NT2/D1 (cell line): ENCODE measurements around the gene MEDAG.

ENCODE experiments used
- DNase-seq: peaks from one replicate; pipeline ENCODE4 v3.0.0-alpha.2; 2011; ENCODE audit warnings: low read depth, low spot score
- H3K27me3 ChIP-seq: 2 replicates; pipeline ENCODE4 v1.6.0; 2011; ENCODE audit warnings: mild to moderate bottlenecking; ENCODE audit not compliant: insufficient read length, insufficient read depth
- H3K36me3 ChIP-seq: 2 replicates; pipeline ENCODE4 v1.6.1; 2011; ENCODE audit warnings: mild to moderate bottlenecking, low read length, mixed read lengths; ENCODE audit not compliant: insufficient read depth, insufficient read length
- H3K4me1 ChIP-seq: 2 replicates; pipeline ENCODE4 v1.5.1; 2011; ENCODE audit not compliant: insufficient read depth, insufficient read length
- H3K4me3 ChIP-seq: 2 replicates; pipeline ENCODE4 v1.5.1; 2011; ENCODE audit warnings: low read depth; ENCODE audit not compliant: insufficient read length
- H3K9ac ChIP-seq: 2 replicates; pipeline ENCODE4 v1.6.0; 2011; ENCODE audit warnings: low read depth; ENCODE audit not compliant: insufficient read length
- H3K9me3 ChIP-seq: 2 replicates; pipeline ENCODE4 v1.5.1; 2011; ENCODE audit warnings: mild to moderate bottlenecking, low read length; ENCODE audit not compliant: insufficient read depth
- SUZ12 ChIP-seq: IDR thresholded peaks from 2 replicates; pipeline ENCODE4 v1.6.1; 2011; ENCODE audit not compliant: insufficient read length, insufficient read depth; ENCODE audit errors: extremely low read depth
- YY1 ChIP-seq: IDR thresholded peaks from 2 replicates; pipeline ENCODE4 v1.6.1; 2011; ENCODE audit not compliant: insufficient read length, insufficient read depth
- ZNF274 ChIP-seq: IDR thresholded peaks from 2 replicates; pipeline ENCODE4 v1.6.1; 2011; ENCODE audit warnings: mild to moderate bottlenecking, low read depth, low read length

MEDAG gene

GRCh38 chr13:30934381-30934780, 28.3 kb downstream of the MEDAG start:
- TF ChIP-seq YY1 (no peak), SUZ12 (no peak), ZNF274 (no peak)
- H3K4me3 ChIP-seq = no peak overlapping the region
- H3K36me3 ChIP-seq = no peaks in the 10 kb centered on the region
- peaks cover 19% of the 10 kb centered on the region for H3K27me3 ChIP-seq
- no peak overlapping the region for H3K9ac ChIP-seq
- H3K9me3 ChIP-seq = peaks cover 15% of the 10 kb centered on the region; the same call in 1 of the 2 replicates
- H3K4me1 ChIP-seq = peaks cover 5% of the 10 kb centered on the region
- peak; percentile 2 for DNase-seq

- Histone ChIP-seq H3K4me1 (peaks cover 5% of the 10 kb centered on the region), H3K27me3 (peaks cover 19% of the 10 kb centered on the region), H3K36me3 (no peaks in the 10 kb centered on the region)
These were observed 28.7 kb downstream of the MEDAG start for GRCh38 chr13:30934803-30935202.

DNA sequence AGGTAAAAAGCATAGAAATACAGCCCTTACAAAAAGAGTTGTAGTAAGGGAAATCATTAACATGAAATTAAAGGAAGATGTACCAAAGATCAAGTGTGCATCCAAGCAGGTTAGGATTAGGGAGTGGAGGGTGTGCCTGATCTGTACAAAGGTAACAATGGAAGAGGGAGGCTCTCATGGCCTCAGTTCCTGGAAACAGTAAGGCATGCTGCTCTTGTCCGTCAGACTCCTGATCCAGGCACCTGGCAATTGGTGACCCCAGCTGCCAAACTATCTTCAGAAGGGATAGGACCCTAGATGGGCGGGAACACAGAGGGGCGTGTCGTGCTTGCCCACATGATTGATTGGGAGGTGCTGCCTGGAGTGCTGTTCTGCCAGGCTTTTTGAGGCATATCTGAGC, 30.9 kb downstream of the MEDAG start:
- Histone ChIP-seq H3K4me1 (peaks cover 5% of the 10 kb centered on the region), H3K9ac (no peak overlapping the region), H3K36me3 (no peaks in the 10 kb centered on the region), H3K4me3 (no peak overlapping the region), H3K27me3 (peaks cover 14% of the 10 kb centered on the region), H3K9me3 (peaks cover 15% of the 10 kb centered on the region; the same call in 1 of the 2 replicates)
- TF ChIP-seq ZNF274 (no peak), YY1 (no peak), SUZ12 (no peak)
- DNase-seq = no peak

More at GRCh38 chr13:30934803-30935202, 28.7 kb downstream of the MEDAG start:
- no peak overlapping the region for H3K9ac ChIP-seq
- TF ChIP-seq ZNF274 (no peak), SUZ12 (no peak), YY1 (no peak)
- no peak for DNase-seq
- no peak overlapping the region for H3K4me3 ChIP-seq
- peaks cover 15% of the 10 kb centered on the region; the same call in 1 of the 2 replicates for H3K9me3 ChIP-seq

- no peaks in the 10 kb centered on the region for H3K27me3 ChIP-seq
These were observed 37.8 kb downstream of the MEDAG start for GRCh38 chr13:30943881-30944280.

GRCh38 chr13:30957258-30957943, 51.3 kb downstream of the MEDAG start:
- H3K36me3 ChIP-seq = no peaks in the 10 kb centered on the region

More at GRCh38 chr13:30943881-30944280, 37.8 kb downstream of the MEDAG start:
- H3K4me1 ChIP-seq = no peaks in the 10 kb centered on the region
- no peak for DNase-seq
- H3K4me3 ChIP-seq = no peak overlapping the region
- TF ChIP-seq YY1 (no peak), SUZ12 (no peak), ZNF274 (no peak)
- H3K9ac ChIP-seq = no peak overlapping the region
- no peaks in the 10 kb centered on the region for H3K9me3 ChIP-seq
- H3K36me3 ChIP-seq = no peaks in the 10 kb centered on the region

GRCh38 chr13:30959678-30960077, 53.6 kb downstream of the MEDAG start:
- no peak overlapping the region for H3K4me3 ChIP-seq
- no peaks in the 10 kb centered on the region for H3K36me3 ChIP-seq
- H3K27me3 ChIP-seq = no peaks in the 10 kb centered on the region
- H3K9ac ChIP-seq = no peak overlapping the region
- no peak for TF ChIP-seq YY1
- no peak for TF ChIP-seq SUZ12
- TF ChIP-seq ZNF274 = no peak
- peaks cover 10% of the 10 kb centered on the region for H3K9me3 ChIP-seq
- no peak for DNase-seq
- no peaks in the 10 kb centered on the region for H3K4me1 ChIP-seq

More at GRCh38 chr13:30957258-30957943, 51.3 kb downstream of the MEDAG start:
- TF ChIP-seq SUZ12 = no peak
- TF ChIP-seq ZNF274 = no peak
- no peak for TF ChIP-seq YY1
- H3K4me1 ChIP-seq = no peaks in the 10 kb centered on the region
- H3K9ac ChIP-seq = no peak overlapping the region
- no peak overlapping the region for H3K4me3 ChIP-seq
- H3K27me3 ChIP-seq = no peaks in the 10 kb centered on the region
- no peak for DNase-seq
- peaks cover 10% of the 10 kb centered on the region for H3K9me3 ChIP-seq

GRCh38 chr13:30963791-30964190, 57.7 kb downstream of the MEDAG start:
- Histone ChIP-seq H3K36me3 (no peaks in the 10 kb centered on the region), H3K9me3 (peaks cover 40% of the 10 kb centered on the region), H3K4me3 (no peak overlapping the region), H3K4me1 (no peaks in the 10 kb centered on the region), H3K9ac (no peak overlapping the region), H3K27me3 (no peaks in the 10 kb centered on the region)
- TF ChIP-seq ZNF274 = no peak
- TF ChIP-seq YY1 = no peak
- TF ChIP-seq SUZ12 = no peak
- DNase-seq = no peak
